ENCODE data around the gene HOXC9. TPM values are rescaled to one million over a fixed set of nuclear protein-coding genes. Genes with fewer than 3 reads are reported as not detected.

Gene HOXC9
- total RNA-seq, 1 experiment from 2014 or later = 0.54 TPM

- no TSS peak for BruUV-seq (replicated peaks)
- Mint-ChIP-seq H3K9me3 (ENCODE audit: low read depth, unreplicated experiment) (no peaks in the 10 kb centered on the region), H3K4me1 (ENCODE audit: low read depth, unreplicated experiment) (peaks cover 22% of the 10 kb centered on the region), H3K27ac (ENCODE audit: unreplicated experiment) (no peak overlapping the region), H3K27me3 (ENCODE audit: unreplicated experiment) (peaks cover 100% of the 10 kb centered on the region), H3K4me3 (ENCODE audit: low read depth, unreplicated experiment) (peak overlapping the region; percentile 59), H3K36me3 (ENCODE audit: insufficient read depth, unreplicated experiment) (peaks cover 28% of the 10 kb centered on the region)
- CTCF ChIA-PET = interaction anchor here (0.6 to 2.1 kb wide), 4 partner anchors 8 to 222 kb away, joined by 3 to 7 read pairs (median 4); no protein-coding TSS in a partner anchor
- TF ChIP-seq CTCF (IDR thresholded peaks at IDR 0.05; ENCODE audit: unreplicated experiment) = no peak
- intact Hi-C loops (cut with micrococcal nuclease; ENCODE audit: unreplicated experiment) = no loop called here
- peak; percentile 51 for DNase-seq
Observed at GRCh38 chr12:53985994-53986685, 13.8 kb upstream of the HOXC9 start.

- DNase-seq = no peak
- Mint-ChIP-seq H3K36me3 (ENCODE audit: insufficient read depth, unreplicated experiment) (peaks cover 28% of the 10 kb centered on the region), H3K4me1 (ENCODE audit: low read depth, unreplicated experiment) (peaks cover 22% of the 10 kb centered on the region), H3K27ac (ENCODE audit: unreplicated experiment) (no peak overlapping the region), H3K27me3 (ENCODE audit: unreplicated experiment) (peaks cover 100% of the 10 kb centered on the region), H3K9me3 (ENCODE audit: low read depth, unreplicated experiment) (no peaks in the 10 kb centered on the region), H3K4me3 (ENCODE audit: low read depth, unreplicated experiment) (peak overlapping the region; percentile 59)
- no TSS peak for BruUV-seq (replicated peaks)
- TF ChIP-seq CTCF (IDR thresholded peaks at IDR 0.05; ENCODE audit: unreplicated experiment) = no peak
- intact Hi-C loops (cut with micrococcal nuclease; ENCODE audit: unreplicated experiment) = no loop called here
- CTCF ChIA-PET = interaction anchor here (2.1 kb wide), 1 partner anchor 215 kb away, joined by 7 read pairs; no protein-coding TSS in a partner anchor
Observed at GRCh38 chr12:53986686-53987483, 13.1 kb upstream of the HOXC9 start.

GRCh38 chr12:53987787-53988230 is 12.2 kb upstream of the HOXC9 start:
- peaks cover 100% of the 10 kb centered on the region for H3K27me3 Mint-ChIP-seq (ENCODE audit: unreplicated experiment)
- H3K4me3 Mint-ChIP-seq (ENCODE audit: low read depth, unreplicated experiment) = no peak overlapping the region

More at GRCh38 chr12:53987787-53988230, 12.2 kb upstream of the HOXC9 start:
- DNase-seq = no peak
- Mint-ChIP-seq H3K36me3 (ENCODE audit: insufficient read depth, unreplicated experiment) (peaks cover 28% of the 10 kb centered on the region), H3K9me3 (ENCODE audit: low read depth, unreplicated experiment) (no peaks in the 10 kb centered on the region), H3K27ac (ENCODE audit: unreplicated experiment) (no peak overlapping the region), H3K4me1 (ENCODE audit: low read depth, unreplicated experiment) (peaks cover 22% of the 10 kb centered on the region)
- BruUV-seq (replicated peaks) = no TSS peak
- CTCF ChIA-PET = interaction anchor here (0.6 to 1.8 kb wide), 5 partner anchors 184 to 1828 kb away, joined by 4 to 6 read pairs (median 4); no protein-coding TSS in a partner anchor
- intact Hi-C loops (cut with micrococcal nuclease; ENCODE audit: unreplicated experiment) = no loop called here
- TF ChIP-seq CTCF (IDR thresholded peaks at IDR 0.05; ENCODE audit: unreplicated experiment) = no peak

Measured in Calu3 (cell line).